H1 (cell line): ENCODE measurements around the gene PPP4R4. TPM values are rescaled to one million over a fixed set of nuclear protein-coding genes. Genes with fewer than 3 reads are reported as not detected.

Source experiments
- CTCF ChIA-PET: fragments of 300-600 bp; sonication (Branson Sonifier 250); formaldehyde crosslinking; loops from one replicate; lab custom pipeline; 2021; ENCODE audit not compliant: partially characterized antibody; lab: Charles Lee
- POLR2A ChIA-PET: fragments of 300-600 bp; sonication (Branson Sonifier 250); formaldehyde crosslinking; loops from one replicate; lab custom pipeline; 2021; ENCODE audit warnings: inconsistent platforms; ENCODE audit not compliant: partially characterized antibody; lab: Charles Lee
- DNase-seq, 2 experiments: peaks; one replicate each; pipeline versions ENCODE4 v3.0.0 to v3.0.0-alpha.2; 2010 to 2022; ENCODE audit warnings: low spot score in 2 of 2, low read depth in 1 of 2, mixed read lengths in 1 of 2
- FAIRE-seq: peaks from 2 replicates; lab custom pipeline; 2011; peaks lifted over from hg19 to GRCh38; lab: Jason Lieb, UNC
- H2AFZ ChIP-seq: 2 replicates; pipeline ENCODE4 v1.8.1; 2012; ENCODE audit warnings: low read length, inconsistent platforms
- H2AK5ac ChIP-seq: 2 replicates; pipeline ENCODE4 v1.6.1; 2013; ENCODE audit warnings: low read depth, low read length
- H2BK120ac ChIP-seq: replicated peaks from 2 replicates; pipeline ENCODE3; 2013; ENCODE audit warnings: low read depth, low read length, inconsistent platforms
- H2BK12ac ChIP-seq: 2 replicates; pipeline ENCODE4 v1.6.1; 2013; ENCODE audit warnings: low read depth, low read length
- H2BK15ac ChIP-seq: 2 replicates; pipeline ENCODE4 v1.6.1; 2013; ENCODE audit warnings: low read length
- H2BK20ac ChIP-seq: 2 replicates; pipeline ENCODE4 v1.6.1; 2013; ENCODE audit warnings: low read length
- H2BK5ac ChIP-seq: 2 replicates; pipeline ENCODE4 v1.6.1; 2013; ENCODE audit warnings: low read depth, low read length
- H3K14ac ChIP-seq: 2 replicates; pipeline ENCODE4 v1.6.1; 2013; ENCODE audit warnings: inconsistent platforms; ENCODE audit not compliant: insufficient read length
- H3K18ac ChIP-seq: 2 replicates; pipeline ENCODE4 v1.6.1; 2013; ENCODE audit warnings: low read length; ENCODE audit errors: extremely low read depth
- H3K23ac ChIP-seq: 2 replicates; pipeline ENCODE4 v1.6.1; 2013; ENCODE audit warnings: inconsistent platforms; ENCODE audit not compliant: insufficient read length
- H3K23me2 ChIP-seq: 2 replicates; pipeline ENCODE4 v1.6.1; 2013; ENCODE audit warnings: low read depth, low read length
- H3K27ac ChIP-seq: 2 replicates; pipeline ENCODE4 v1.6.1; 2011; ENCODE audit warnings: low read depth, low read length, inconsistent platforms
- H3K27me3 ChIP-seq, 4 experiments: replicated peaks in 1 of 4; 1 replicate in 1 of 4; 2 replicates in 3 of 4; pipeline versions ENCODE4 v1.6.1 to v1.8.1; 2011 to 2013; ENCODE audit warnings: low read length in 3 of 4, mild to moderate bottlenecking in 3 of 4, inconsistent platforms in 2 of 4, mixed read lengths in 2 of 4, moderate library complexity in 1 of 4; ENCODE audit not compliant: control insufficient read depth in 3 of 4, insufficient read depth in 3 of 4; ENCODE audit errors: extremely low read depth in 1 of 4
- H3K36me3 ChIP-seq, 4 experiments: 2 replicates each; pipeline versions ENCODE4 v1.6.1 to v1.8.1; 2011 to 2013; ENCODE audit warnings: mild to moderate bottlenecking in 4 of 4, low read length in 3 of 4, moderate library complexity in 2 of 4, control low read depth in 1 of 4, inconsistent platforms in 1 of 4; ENCODE audit not compliant: insufficient read depth in 4 of 4, control insufficient read depth in 2 of 4
- H3K4ac ChIP-seq: replicated peaks from 2 replicates; pipeline ENCODE3; 2013; ENCODE audit warnings: low read length, low read depth, mixed read lengths, inconsistent platforms; ENCODE audit not compliant: insufficient read length
- H3K4me1 ChIP-seq, 4 experiments: replicated peaks in 1 of 4; 1 replicate in 1 of 4; 2 replicates in 3 of 4; pipeline versions ENCODE4 v1.6.1 to v1.8.1; 2011 to 2013; ENCODE audit warnings: low read length in 3 of 4, inconsistent platforms in 2 of 4, mixed read lengths in 1 of 4; ENCODE audit not compliant: insufficient read depth in 4 of 4, control insufficient read depth in 3 of 4
- H3K4me2 ChIP-seq, 2 experiments: 2 replicates each; pipeline versions ENCODE4 v1.6.1 to v1.8.1; 2011 to 2013; ENCODE audit warnings: low read depth in 2 of 2, low read length in 2 of 2, control low read depth in 1 of 2, inconsistent platforms in 1 of 2, mild to moderate bottlenecking in 1 of 2; ENCODE audit not compliant: insufficient read depth in 1 of 2
- H3K4me3 ChIP-seq, 4 experiments: fragments of 200-600, 300-600 bp in 1 of 4; sonication (generic), shearing (Covaris generic), sonication (Bioruptor Twin) in 1 of 4; 2 replicates each; pipeline versions ENCODE4 v1.5.1 to v1.8.1; 2011 to 2016; ENCODE audit warnings: low read length in 4 of 4, low read depth in 3 of 4, control low read depth in 2 of 4, inconsistent platforms in 2 of 4, mild to moderate bottlenecking in 2 of 4, mixed read lengths in 1 of 4, moderate library complexity in 1 of 4; ENCODE audit not compliant: insufficient read depth in 2 of 4; ENCODE audit errors: extremely low read depth in 1 of 4
- H3K56ac ChIP-seq: replicated peaks from 2 replicates; pipeline ENCODE3; 2013; ENCODE audit warnings: low read depth, mild to moderate bottlenecking, mixed read lengths, low read length, inconsistent platforms; ENCODE audit not compliant: insufficient read length
- H3K79me1 ChIP-seq: 2 replicates; pipeline ENCODE4 v1.6.1; 2013; ENCODE audit warnings: low read depth, low read length, control low read depth
- H3K79me2 ChIP-seq, 2 experiments: 2 replicates each; pipeline versions ENCODE4 v1.6.1 to v1.8.1; 2012 to 2013; ENCODE audit warnings: low read length in 2 of 2, mild to moderate bottlenecking in 2 of 2, inconsistent platforms in 1 of 2; ENCODE audit not compliant: insufficient read depth in 2 of 2, control insufficient read depth in 1 of 2
- H3K9ac ChIP-seq, 4 experiments: replicated peaks in 1 of 4; 1 replicate in 1 of 4; 2 replicates in 3 of 4; pipeline versions ENCODE4 v1.6.1 to v1.8.1; 2011 to 2013; ENCODE audit warnings: low read depth in 3 of 4, low read length in 3 of 4, control low read depth in 2 of 4, mild to moderate bottlenecking in 2 of 4, moderate library complexity in 2 of 4, inconsistent platforms in 1 of 4; ENCODE audit errors: extremely low read depth in 1 of 4
- H3K9me3 ChIP-seq, 2 experiments: 2 replicates each; pipeline versions ENCODE4 v1.6.1 to v1.8.1; 2012 to 2013; ENCODE audit warnings: mild to moderate bottlenecking in 2 of 2, moderate library complexity in 2 of 2, control low read depth in 1 of 2, inconsistent platforms in 1 of 2, low read depth in 1 of 2, low read length in 1 of 2, mixed read lengths in 1 of 2; ENCODE audit not compliant: insufficient read depth in 2 of 2
- H4K20me1 ChIP-seq, 2 experiments: replicated peaks in 1 of 2; 2 replicates each; pipeline versions ENCODE3 to v1.8.1; 2011 to 2013; ENCODE audit warnings: inconsistent platforms in 2 of 2, low read length in 2 of 2, mild to moderate bottlenecking in 1 of 2; ENCODE audit not compliant: insufficient read depth in 2 of 2, control insufficient read depth in 1 of 2
- H4K5ac ChIP-seq: 2 replicates; pipeline ENCODE4 v1.6.1; 2013; ENCODE audit warnings: low read length, low read depth, mixed read lengths, inconsistent platforms; ENCODE audit not compliant: insufficient read length
- H4K8ac ChIP-seq: 2 replicates; pipeline ENCODE4 v1.8.0; 2013; ENCODE audit warnings: mild to moderate bottlenecking, moderate library complexity, low read length, inconsistent platforms; ENCODE audit not compliant: insufficient read depth; ENCODE audit errors: extremely low read depth
- H4K91ac ChIP-seq: replicated peaks from 2 replicates; pipeline ENCODE3; 2013; ENCODE audit warnings: low read length, mixed read lengths, inconsistent platforms; ENCODE audit not compliant: insufficient read length
- CHD1 ChIP-seq: IDR thresholded peaks from 2 replicates; pipeline ENCODE4 v1.6.1; 2012; ENCODE audit warnings: low read depth, low read length, improper control_type of control experiment
- CREB1 ChIP-seq: IDR thresholded peaks from 2 replicates; pipeline ENCODE4 v1.6.1; 2012; ENCODE audit warnings: inconsistent platforms
- CTBP2 ChIP-seq: IDR thresholded peaks from 2 replicates; pipeline ENCODE4 v1.7.0; 2011; ENCODE audit warnings: borderline replicate concordance, mild to moderate bottlenecking, moderate library complexity, mixed read lengths, low read length; ENCODE audit not compliant: insufficient read depth, insufficient read length
- EGR1 ChIP-seq: IDR thresholded peaks from 2 replicates; pipeline ENCODE4 v1.6.1; 2011; ENCODE audit warnings: low read depth, low read length, borderline replicate concordance
- EP300 ChIP-seq, 2 experiments: IDR thresholded peaks; 1 replicate in 1 of 2; 2 replicates in 1 of 2; pipeline ENCODE4 v1.6.1; 2011 to 2012; ENCODE audit warnings: low read depth in 2 of 2, low read length in 2 of 2, mild to moderate bottlenecking in 2 of 2, borderline replicate concordance in 1 of 2, inconsistent platforms in 1 of 2, moderate library complexity in 1 of 2
- EZH2 ChIP-seq: fragments of 200-600 bp; sonication (generic); IDR thresholded peaks from 2 replicates; pipeline ENCODE4 v1.7.1; 2012; ENCODE audit warnings: low read depth, mild to moderate bottlenecking, moderate library complexity, low read length, inconsistent platforms; ENCODE audit not compliant: severe bottlenecking
- GABPA ChIP-seq: IDR thresholded peaks from 2 replicates; pipeline ENCODE4 v1.6.1; 2011; ENCODE audit warnings: mild to moderate bottlenecking, low read length, moderate library complexity, borderline replicate concordance; ENCODE audit not compliant: insufficient read depth
- GTF2F1 ChIP-seq: IDR thresholded peaks from 2 replicates; pipeline ENCODE4 v1.6.1; 2012; ENCODE audit warnings: low read depth, low read length, improper control_type of control experiment, borderline replicate concordance
- HDAC6 ChIP-seq: IDR thresholded peaks from one replicate; pipeline ENCODE4 v1.7.1; 2012; ENCODE audit warnings: low read depth, mild to moderate bottlenecking, inconsistent platforms, low read length, moderate library complexity
- SAP30 ChIP-seq: fragments of 300-600 bp; sonication (generic); IDR thresholded peaks from 2 replicates; pipeline ENCODE4 v1.7.1; 2012; ENCODE audit warnings: low read length, moderate library complexity, mild to moderate bottlenecking, inconsistent platforms; ENCODE audit not compliant: insufficient read depth, insufficient replicate concordance
- SIN3A ChIP-seq, 2 experiments: IDR thresholded peaks in 1 of 2; conservative IDR thresholded peaks in 1 of 2; 2 replicates each; pipeline ENCODE4 v1.6.1; 2011 to 2012; ENCODE audit warnings: low read length in 2 of 2, improper control_type of control experiment in 1 of 2, low read depth in 1 of 2, mild to moderate bottlenecking in 1 of 2
- SP1 ChIP-seq: IDR thresholded peaks from 2 replicates; pipeline ENCODE4 v1.6.1; 2011; ENCODE audit warnings: low read depth, low read length
- SUZ12 ChIP-seq: fragments of 200-600 bp; sonication (generic); IDR thresholded peaks from 2 replicates; pipeline ENCODE4 v1.6.1; 2012; ENCODE audit warnings: mild to moderate bottlenecking, inconsistent platforms, low read length, moderate library complexity, mixed read lengths
- TBP ChIP-seq: IDR thresholded peaks from 2 replicates; pipeline ENCODE4 v1.6.1; 2011; ENCODE audit warnings: low read depth, low read length, improper control_type of control experiment
- WGBS, 2 experiments: shearing (Covaris generic) in 1 of 2; methylation state at CpG; one replicate each; pipeline versions ENCODE4 v1.1.6 to v1.1.7; 2013 to 2015; ENCODE audit warnings: low lambda C conversion rate in 2 of 2, mixed read lengths in 2 of 2, inconsistent platforms in 1 of 2, low coverage in 1 of 2, missing lambda C conversion rate in 1 of 2; ENCODE audit not compliant: insufficient replicate concordance in 2 of 2, insufficient coverage in 1 of 2, insufficient read length in 1 of 2; ENCODE audit errors: extremely low coverage in 1 of 2, missing lambda C conversion rate in 1 of 2; 5-methylcytosine and 5-hydroxymethylcytosine counted together
- polyA plus RNA-seq, 7 experiments: library from polyadenylated mRNA; depleted of rRNA in 3 of 7; stranded (reverse) in 5 of 7; unstranded in 2 of 7; fragments of >200 nt in 5 of 7; fragments of 200-250 nt in 2 of 7; gene quantifications; 1 replicate in 5 of 7; 2 replicates in 1 of 7; 4 replicates in 1 of 7; pipeline versions ENCODE4 v1.2.1 to v1.2.3, GENCODE V29; 2011 to 2013; ENCODE audit warnings: missing spikeins in 2 of 7, mixed read lengths in 2 of 7
- total RNA-seq: library from RNA; stranded (reverse); fragmentation: NEBNext Ultra II Directional; extraction: Animal tissue kit (Norgen Biotek cat#: 25700); gene quantifications from 2 replicates; pipeline ENCODE4 v1.2.1, GENCODE V29; 2021

Gene PPP4R4
- total and polyA plus RNA-seq, 2 of the 8 experiments (the other 6 are each of a cell fraction or from before 2014, with no cell fraction given) = 3.3 to 9.6 TPM

DNA sequence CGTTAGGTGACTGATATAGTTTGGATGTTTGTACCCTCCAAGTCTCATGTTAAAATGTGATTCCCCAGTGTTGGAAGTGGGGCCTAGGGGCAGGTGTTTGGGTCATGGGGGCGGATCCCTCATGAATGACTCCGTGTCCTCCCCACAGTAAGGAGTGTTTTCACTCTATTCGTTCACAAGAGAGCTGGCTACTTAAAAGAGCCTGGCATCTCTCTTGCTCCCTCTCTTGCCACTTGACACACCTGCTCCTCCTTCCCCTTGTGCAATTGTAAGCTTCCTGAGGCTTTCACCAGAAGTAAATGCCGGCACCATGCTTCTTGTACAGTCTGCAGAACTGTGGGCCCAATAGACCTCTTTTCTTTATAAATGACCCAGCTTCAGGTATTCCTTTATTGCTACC lies 47.3 kb upstream of the PPP4R4 start:
- no peak overlapping the region for H2AK5ac ChIP-seq
- H3K36me3 ChIP-seq = no peaks in the 10 kb centered on the region
- no peak overlapping the region for H3K23ac ChIP-seq
- H2BK20ac ChIP-seq = no peak overlapping the region
- no peak overlapping the region for H2BK12ac ChIP-seq
- no peak overlapping the region for H4K5ac ChIP-seq
- no peaks in the 10 kb centered on the region for H3K9me3 ChIP-seq
- no peak overlapping the region for H3K27ac ChIP-seq
- CTCF ChIA-PET = interaction anchor here (0.6 kb wide), 1 partner anchor 963 kb away, joined by 4 read pairs; no protein-coding TSS in a partner anchor
- no peaks in the 10 kb centered on the region; a peak in 2 of 7 replicates for H3K27me3 ChIP-seq
- H2BK15ac ChIP-seq = no peak overlapping the region
- H3K14ac ChIP-seq = no peak overlapping the region
- no peak overlapping the region for H4K8ac ChIP-seq
- peaks cover 9% of the 10 kb centered on the region; the same call in 1 of the 2 replicates for H3K23me2 ChIP-seq
- H3K4ac ChIP-seq = no peak overlapping the region
- POLR2A ChIA-PET = no interaction called here
- no peak overlapping the region for H2AFZ ChIP-seq
- no peak overlapping the region for H3K18ac ChIP-seq
- no peak overlapping the region for H2BK120ac ChIP-seq
- DNase-seq (peak in 1 of 2 experiments; percentile 23), FAIRE-seq (no peak)
- no peak overlapping the region for H3K4me3 ChIP-seq
- no peak overlapping the region for H3K4me2 ChIP-seq
- H3K56ac ChIP-seq = no peak overlapping the region
- H4K20me1 ChIP-seq = no peaks in the 10 kb centered on the region
- H3K9ac ChIP-seq = no peak overlapping the region
- no peaks in the 10 kb centered on the region for H3K79me1 ChIP-seq
- 92% methylated on average over 5 of the region's 5 CpGs; no CpG with 5 or more reads in 1 of the 2 experiments for WGBS, 2 experiments
- H2BK5ac ChIP-seq = no peak overlapping the region
- no peaks in the 10 kb centered on the region for H3K79me2 ChIP-seq
- no peak overlapping the region for H4K91ac ChIP-seq
- H3K4me1 ChIP-seq = peaks cover 0 to 4% (median 2%) of the 10 kb centered on the region in 4 experiments; a peak in 3 of 7 replicates
- TF ChIP-seq HDAC6 (no peak), SP1 (no peak), SUZ12 (no peak), EZH2 (no peak), TBP (no peak), SAP30 (no peak), SIN3A (conservative IDR thresholded peaks at IDR 0.05 in 1 of 2, IDR thresholded peaks at IDR 0.05 in 1 of 2; ENCODE audit: low read depth in 1 of 2, low read length in 2 of 2) (no peak), CREB1 (no peak), EGR1 (no peak), EP300 (IDR thresholded peaks at IDR 0.05; ENCODE audit: borderline replicate concordance in 1 of 2, low read depth in 2 of 2, low read length in 2 of 2) (no peak), CTBP2 (no peak), CHD1 (no peak), GABPA (no peak), GTF2F1 (no peak)
